ENCODE measurements around the gene GADL1.

- TF ChIP-seq EZH2 (IDR thresholded peaks at IDR 0.05; ENCODE audit: low read depth) (no peak), CTCF (conservative IDR thresholded peaks at IDR 0.05) (no peak)
These were observed 127.9 kb downstream of the GADL1 start for GRCh38 chr3:30766522-30766921.

Data from PC-9 (cell line).